Smooth muscle cell of bladder (primary cell): ENCODE data around the gene USP8. TPM values are rescaled to one million over a fixed set of nuclear protein-coding genes. Genes with fewer than 3 reads are reported as not detected.

Source experiments
- total RNA-seq: library from RNA; depleted of rRNA; stranded (reverse); fragments of >200 nt; gene quantifications from 2 replicates; pipeline ENCODE4 v1.2.3, GENCODE V29; 2014

USP8 gene
- 35.3 and 39.0 TPM in 2 replicates for total RNA-seq

GRCh38 chr15:50424066-50424890 is at the start of gene USP8:
Gene USP8 (plus strand): TSS chr15:50424405. CDS start chr15:50439074, 14,669 bp downstream.

GRCh38 chr15:50546566-50546965 is 122.4 kb downstream of the USP8 start, which contains the start of gene USP50:
Gene USP50 (minus strand): TSS chr15:50546666. CDS start chr15:50546525, 141 bp downstream.

Other genes starting within 250 kb of the USP8 start
- gene SLC27A2, start 242.2 kb upstream of the USP8 start, total RNA-seq = 0.85 and 0.92 TPM in 2 replicates
- gene HDC, start 158.7 kb upstream of the USP8 start, total RNA-seq = not detected in 2 replicates
- 40.1 and 41.0 TPM in 2 replicates for gene GABPB1, start 69.2 kb upstream of the USP8 start, total RNA-seq
- 0.28 and 0.43 TPM in 2 replicates for gene USP50, start 122.3 kb downstream of the USP8 start, total RNA-seq